ENCODE measurements around the gene ADARB2. TPM values are rescaled to one million over a fixed set of nuclear protein-coding genes. Genes with fewer than 3 reads are reported as not detected.

ADARB2 gene
- polyA plus RNA-seq, 3 donors: not detected

- Mint-ChIP-seq H3K9me3 (peaks cover 3 to 12% (median 6%) of the 10 kb centered on the region in 7 donors), H3K4me3 (no peak overlapping the region), H3K27ac (no peak overlapping the region), H3K36me3 (no peaks in the 10 kb centered on the region), H3K27me3 (ENCODE audit: low read depth in 3 of 3) (peaks cover 0 to 12% (median 5%) of the 10 kb centered on the region in 3 donors), H3K4me1 (no peaks in the 10 kb centered on the region)
- Histone ChIP-seq H3K4me2 (replicated peaks; ENCODE audit: extremely low read depth, low read length, poor library complexity, severe bottlenecking) (no peak overlapping the region), H3K4me1 (ENCODE audit: control insufficient read depth in 1 of 2, insufficient read depth in 2 of 2, low read length in 2 of 2) (no peaks in the 10 kb centered on the region), H3K79me2 (ENCODE audit: insufficient read depth, low read length) (no peaks in the 10 kb centered on the region), H3K27ac (ENCODE audit: low read depth in 1 of 2, low read length in 2 of 2) (no peak overlapping the region), H3K36me3 (replicated peaks in 1 of 2; ENCODE audit: control insufficient read depth in 1 of 2, insufficient read depth in 2 of 2, low read length in 2 of 2) (no peaks in the 10 kb centered on the region), H4K20me1 (ENCODE audit: insufficient read depth, low read length) (no peaks in the 10 kb centered on the region), H3K9ac (ENCODE audit: insufficient read depth, low read length, poor library complexity, severe bottlenecking) (no peak overlapping the region), H3K27me3 (ENCODE audit: control insufficient read depth in 2 of 2, insufficient read depth in 2 of 2, low read length in 2 of 2) (no peaks in the 10 kb centered on the region), H3K9me3 (replicated peaks in 1 of 2; ENCODE audit: control insufficient read depth in 1 of 2, insufficient read depth in 1 of 2, low read length in 2 of 2) (peaks cover 4 to 22% of the 10 kb centered on the region in 2 donors), H3K4me3 (replicated peaks in 1 of 3; ENCODE audit: low read depth in 2 of 3, low read length in 3 of 3) (no peak overlapping the region), H2AFZ (ENCODE audit: insufficient read depth, low read depth, low read length, poor library complexity, severe bottlenecking) (no peak overlapping the region)
- intact Hi-C loops (cut with micrococcal nuclease): no loop called here
- DNase-seq: no peak
- WGBS (ENCODE audit: insufficient coverage): 96% methylated on average over 4 of the region's 7 CpGs
- no peak for TF ChIP-seq CTCF (IDR thresholded peaks at IDR 0.05)
These were observed 364.0 kb downstream of the ADARB2 start for GRCh38 chr10:1373287-1373686.

GRCh38 chr10:1372212-1372611 lies 365.1 kb downstream of the ADARB2 start:
- H2AFZ ChIP-seq (ENCODE audit: insufficient read depth, low read depth, low read length, poor library complexity, severe bottlenecking): no peak overlapping the region
- Mint-ChIP-seq H3K27me3 (ENCODE audit: low read depth in 3 of 3) (peaks cover 0 to 10% (median 2%) of the 10 kb centered on the region in 3 donors), H3K36me3 (no peaks in the 10 kb centered on the region), H3K4me3 (no peak overlapping the region), H3K4me1 (no peaks in the 10 kb centered on the region), H3K9me3 (peaks cover 3 to 12% (median 6%) of the 10 kb centered on the region in 7 donors), H3K27ac (no peak overlapping the region)
- no peak for DNase-seq
- no peaks in the 10 kb centered on the region for H3K36me3 ChIP-seq (replicated peaks in 1 of 2; ENCODE audit: control insufficient read depth in 1 of 2, insufficient read depth in 2 of 2, low read length in 2 of 2)
- no peak for TF ChIP-seq CTCF (IDR thresholded peaks at IDR 0.05)
- H3K9me3 ChIP-seq (replicated peaks in 1 of 2; ENCODE audit: control insufficient read depth in 1 of 2, insufficient read depth in 1 of 2, low read length in 2 of 2): peaks cover 4 to 22% of the 10 kb centered on the region in 2 donors
- H3K79me2 ChIP-seq (ENCODE audit: insufficient read depth, low read length): no peaks in the 10 kb centered on the region
- H3K4me2 ChIP-seq (replicated peaks; ENCODE audit: extremely low read depth, low read length, poor library complexity, severe bottlenecking): no peak overlapping the region
- H3K4me1 ChIP-seq (ENCODE audit: control insufficient read depth in 1 of 2, insufficient read depth in 2 of 2, low read length in 2 of 2): no peaks in the 10 kb centered on the region
- intact Hi-C loops (cut with micrococcal nuclease): no loop called here
- no CpG with 5 or more reads among the region's 4 CpGs for WGBS (ENCODE audit: insufficient coverage)
- no peak overlapping the region for H3K9ac ChIP-seq (ENCODE audit: insufficient read depth, low read length, poor library complexity, severe bottlenecking)
- H3K27me3 ChIP-seq (ENCODE audit: control insufficient read depth in 2 of 2, insufficient read depth in 2 of 2, low read length in 2 of 2): no peaks in the 10 kb centered on the region
- H3K4me3 ChIP-seq (replicated peaks in 1 of 3; ENCODE audit: low read depth in 2 of 3, low read length in 3 of 3): no peak overlapping the region
- H4K20me1 ChIP-seq (ENCODE audit: insufficient read depth, low read length): no peaks in the 10 kb centered on the region
- H3K27ac ChIP-seq (ENCODE audit: low read depth in 1 of 2, low read length in 2 of 2): no peak overlapping the region
